ENCODE measurements around the gene CRIP2.

The CRIP2 gene

DNA sequence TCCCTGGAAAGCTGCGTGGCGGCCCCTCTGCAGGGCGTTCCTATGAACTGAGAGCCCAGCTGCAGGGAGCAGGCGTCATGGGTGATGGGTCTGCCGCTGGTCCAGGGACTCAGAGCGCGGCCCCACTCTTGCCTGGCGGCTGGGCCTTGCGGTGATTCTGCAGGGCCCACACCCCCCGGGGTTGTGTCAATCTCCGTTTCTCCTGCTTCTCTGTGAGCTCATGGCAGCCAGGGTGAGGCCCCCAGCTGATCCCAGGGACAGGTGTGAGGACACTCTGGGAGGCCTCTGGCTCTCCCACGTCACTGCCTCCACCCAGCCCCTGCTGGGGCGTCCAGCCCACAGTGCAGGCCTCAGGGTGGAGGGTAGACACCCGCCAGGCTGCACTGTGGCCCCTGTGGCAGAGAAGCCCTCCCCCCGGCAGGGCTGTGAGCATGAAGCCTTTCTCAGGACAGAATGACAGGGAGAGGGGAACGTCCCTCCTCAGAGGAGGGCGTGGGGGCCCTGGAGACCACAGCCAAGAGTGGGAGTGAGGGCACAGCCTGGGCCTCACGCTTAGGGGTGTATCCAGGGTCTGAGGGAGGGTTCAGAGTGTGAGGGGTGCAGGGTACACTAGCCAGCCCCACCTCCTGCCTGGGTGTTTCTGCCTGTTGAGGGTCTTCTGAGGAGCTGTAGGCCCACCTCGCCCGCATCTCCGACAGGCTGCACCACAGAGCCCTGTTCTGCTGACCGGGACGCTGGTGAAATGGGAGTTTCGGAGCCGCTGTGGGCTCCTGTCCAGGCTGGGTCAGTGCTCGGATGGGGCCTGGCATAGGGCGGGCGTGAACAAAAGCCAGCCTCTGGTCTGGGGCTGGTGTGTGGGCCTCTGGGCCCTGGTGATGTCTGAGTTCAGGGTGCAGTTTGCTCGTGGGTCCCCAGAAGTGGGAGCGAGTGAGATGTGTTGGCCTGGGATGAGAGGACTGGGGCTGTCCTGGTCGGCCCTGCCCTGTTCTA is 26.7 kb upstream of the CRIP2 start:
- no peaks in the 10 kb centered on the region for H3K4me1 ChIP-seq (ENCODE audit: insufficient read depth, low read length)
- peaks cover 43% of the 10 kb centered on the region for H3K36me3 ChIP-seq (ENCODE audit: insufficient read depth, low read length)
- H2AFZ ChIP-seq (ENCODE audit: low read depth, low read length) = no peak overlapping the region
- H3K4me3 ChIP-seq (ENCODE audit: low read length) = no peak overlapping the region
- no peaks in the 10 kb centered on the region for H3K27me3 ChIP-seq (ENCODE audit: insufficient read depth, low read length)
- no peaks in the 10 kb centered on the region for H3K9me3 ChIP-seq (ENCODE audit: low read length)

DNA sequence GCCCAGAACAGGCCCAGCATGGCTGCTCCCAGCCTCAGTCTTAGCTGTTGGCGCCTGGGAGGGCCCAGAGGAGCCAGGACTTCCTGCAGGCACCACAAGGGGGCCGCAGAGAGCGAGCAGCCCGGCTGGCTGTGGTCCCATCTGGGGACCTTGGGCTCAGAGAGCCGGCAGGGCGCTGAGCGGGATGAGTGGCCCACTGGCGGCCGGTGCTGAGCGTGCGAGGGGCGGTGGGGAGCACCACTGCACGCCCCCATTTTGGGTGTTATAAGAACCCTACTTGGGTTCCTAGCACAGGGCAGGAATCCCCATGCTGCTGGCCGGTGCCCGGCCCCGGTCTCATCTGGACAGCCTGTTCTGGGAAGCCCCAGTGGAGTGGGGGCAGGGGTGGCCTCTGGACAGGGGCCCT is 25.9 kb upstream of the CRIP2 start:
- no peaks in the 10 kb centered on the region for H3K27me3 ChIP-seq (ENCODE audit: insufficient read depth, low read length)

DNA sequence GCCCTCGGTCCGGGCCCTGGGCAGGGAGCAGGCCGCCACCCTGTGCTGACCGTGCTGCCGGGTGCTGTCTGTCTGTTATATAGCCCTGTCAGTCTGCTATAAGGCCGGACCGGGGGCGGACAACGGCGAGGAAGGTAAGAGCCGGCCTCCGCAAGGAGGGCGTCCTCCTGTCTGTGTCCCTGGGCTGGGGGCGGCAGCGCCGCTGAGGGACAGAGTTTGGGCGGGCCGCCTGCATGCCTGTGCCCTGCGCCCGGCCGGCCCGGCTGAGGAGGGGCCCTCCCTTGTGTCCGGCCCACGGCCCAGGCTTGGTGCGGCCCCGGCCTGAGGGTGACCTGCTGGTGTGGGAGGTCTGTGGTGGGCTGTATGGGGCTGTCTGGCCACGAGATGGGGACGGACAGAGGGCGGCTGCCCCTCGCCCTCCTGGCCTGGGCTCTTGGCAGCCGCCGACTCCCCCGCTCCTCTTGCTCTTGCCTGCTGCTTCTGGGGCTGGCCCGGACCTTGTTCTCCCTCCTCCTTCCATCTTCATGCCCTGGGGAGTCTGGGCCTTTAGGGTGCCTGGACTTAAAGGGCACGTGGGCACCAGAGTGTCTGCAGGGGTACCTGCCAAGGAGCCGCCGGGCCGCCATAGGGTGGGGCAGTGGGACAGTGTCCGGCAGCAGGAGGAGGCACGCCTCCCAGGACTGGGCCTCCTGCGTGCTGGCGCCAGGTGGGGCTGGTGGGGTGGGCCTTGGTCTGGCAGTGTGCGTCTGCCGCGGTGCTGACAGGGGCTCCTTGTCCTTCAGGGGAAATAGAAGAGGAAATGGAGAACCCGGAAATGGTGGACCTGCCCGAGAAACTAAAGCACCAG is 25.1 kb upstream of the CRIP2 start:
- no peaks in the 10 kb centered on the region for H3K27me3 ChIP-seq (ENCODE audit: insufficient read depth, low read length)
- peaks cover 53% of the 10 kb centered on the region for H3K36me3 ChIP-seq (ENCODE audit: insufficient read depth, low read length)
- no peaks in the 10 kb centered on the region for H3K4me1 ChIP-seq (ENCODE audit: insufficient read depth, low read length)
- no peak overlapping the region for H3K4me3 ChIP-seq (ENCODE audit: low read length)
- no peaks in the 10 kb centered on the region for H3K9me3 ChIP-seq (ENCODE audit: low read length)
- no peak overlapping the region for H2AFZ ChIP-seq (ENCODE audit: low read depth, low read length)

More for the DNA sequence above, 25.9 kb upstream of the CRIP2 start:
- no peaks in the 10 kb centered on the region for H3K4me1 ChIP-seq (ENCODE audit: insufficient read depth, low read length)
- no peaks in the 10 kb centered on the region for H3K9me3 ChIP-seq (ENCODE audit: low read length)
- H3K36me3 ChIP-seq (ENCODE audit: insufficient read depth, low read length) = peaks cover 46% of the 10 kb centered on the region
- H2AFZ ChIP-seq (ENCODE audit: low read depth, low read length) = no peak overlapping the region
- no peak overlapping the region for H3K4me3 ChIP-seq (ENCODE audit: low read length)

DNA sequence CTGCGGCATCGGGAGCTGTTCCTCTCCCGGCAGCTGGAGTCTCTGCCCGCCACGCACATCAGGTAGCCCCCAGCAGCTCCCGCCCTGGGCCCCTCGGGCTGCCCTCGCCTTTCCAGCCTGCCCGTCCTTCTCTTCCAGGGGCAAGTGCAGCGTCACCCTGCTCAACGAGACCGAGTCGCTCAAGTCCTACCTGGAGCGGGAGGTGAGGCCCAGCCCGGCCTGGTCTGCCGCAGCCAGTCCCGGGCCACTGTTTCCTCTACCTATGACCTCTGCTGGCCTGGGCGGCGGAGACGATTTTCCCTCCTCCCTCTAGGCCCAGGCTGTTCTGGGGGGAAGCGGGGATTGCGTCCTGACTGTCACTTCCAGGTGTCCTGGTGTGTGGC is 24.5 kb upstream of the CRIP2 start:
- Histone ChIP-seq H3K4me3 (ENCODE audit: low read length) (no peak overlapping the region), H3K27me3 (ENCODE audit: insufficient read depth, low read length) (no peaks in the 10 kb centered on the region), H3K36me3 (ENCODE audit: insufficient read depth, low read length) (peaks cover 57% of the 10 kb centered on the region), H3K9me3 (ENCODE audit: low read length) (no peaks in the 10 kb centered on the region), H3K4me1 (ENCODE audit: insufficient read depth, low read length) (no peaks in the 10 kb centered on the region), H2AFZ (ENCODE audit: low read depth, low read length) (no peak overlapping the region)

DNA sequence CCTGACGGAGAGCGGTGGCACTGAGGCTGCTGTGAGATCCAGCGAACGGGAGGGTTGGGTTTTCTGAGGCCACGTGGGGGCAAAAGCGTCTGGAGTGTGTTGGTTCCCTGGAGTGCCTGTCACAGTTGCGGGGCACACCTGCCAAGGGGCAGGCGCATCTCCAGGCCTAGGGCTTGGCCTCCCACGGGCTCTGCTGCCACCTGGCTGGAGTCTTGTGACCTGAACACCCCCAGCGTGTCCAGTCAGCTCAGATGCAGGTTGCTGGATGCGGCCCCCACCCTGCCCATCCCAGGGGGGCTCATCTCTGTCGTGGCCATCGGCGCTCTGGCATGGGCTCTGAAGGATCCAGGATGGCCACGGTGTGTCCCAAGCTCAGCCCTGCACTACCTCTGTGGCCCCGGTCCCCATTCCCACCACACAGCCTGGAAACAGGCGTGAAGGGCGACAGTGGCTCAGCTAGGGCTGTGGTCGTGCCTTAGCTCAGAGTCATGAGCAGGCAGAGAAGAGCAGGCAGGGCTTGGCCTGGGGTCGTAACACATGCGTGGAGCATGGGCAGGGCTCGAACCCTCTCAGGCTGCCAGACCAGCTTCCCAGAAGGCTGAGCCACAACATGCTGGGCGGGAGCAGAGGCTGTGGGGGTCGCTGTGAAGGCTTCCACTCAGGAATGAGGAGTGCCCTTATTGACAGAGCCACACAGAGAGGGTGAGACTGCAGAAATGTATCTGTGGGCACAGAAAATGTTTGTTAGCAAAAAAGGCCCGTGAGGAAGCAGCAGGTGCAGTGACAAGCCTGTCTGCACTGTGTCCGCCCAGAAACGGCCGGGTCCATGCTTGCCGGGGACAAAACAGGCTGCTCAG is 23.5 kb upstream of the CRIP2 start:
- H3K9me3 ChIP-seq (ENCODE audit: low read length) = no peaks in the 10 kb centered on the region
- H3K4me1 ChIP-seq (ENCODE audit: insufficient read depth, low read length) = no peaks in the 10 kb centered on the region
- H3K36me3 ChIP-seq (ENCODE audit: insufficient read depth, low read length) = peaks cover 63% of the 10 kb centered on the region
- H3K27me3 ChIP-seq (ENCODE audit: insufficient read depth, low read length) = no peaks in the 10 kb centered on the region
- H3K4me3 ChIP-seq (ENCODE audit: low read length) = no peak overlapping the region
- no peak overlapping the region for H2AFZ ChIP-seq (ENCODE audit: low read depth, low read length)

DNA sequence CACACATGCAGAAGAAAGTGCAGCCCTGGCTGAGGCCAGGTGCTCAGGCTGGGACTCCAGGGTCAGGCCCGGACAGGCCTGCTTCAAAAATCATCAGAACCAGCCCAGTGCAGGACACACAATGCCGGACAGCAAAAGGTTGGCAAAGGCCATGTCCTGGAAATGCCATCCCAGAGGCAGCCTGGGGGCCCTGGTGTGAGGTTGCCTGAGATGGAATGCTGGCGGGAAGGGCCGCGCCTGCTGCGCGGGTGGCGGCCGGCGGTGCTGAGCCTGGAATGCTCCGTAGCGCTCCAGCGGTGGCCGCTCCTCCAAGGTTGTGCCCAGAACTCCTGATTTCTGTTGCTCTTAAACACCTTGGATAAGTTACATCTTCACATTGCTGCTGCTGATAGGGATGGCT is 21.7 kb upstream of the CRIP2 start:
- no peak overlapping the region for H3K4me3 ChIP-seq (ENCODE audit: low read length)
- H2AFZ ChIP-seq (ENCODE audit: low read depth, low read length) = no peak overlapping the region
- peaks cover 74% of the 10 kb centered on the region for H3K36me3 ChIP-seq (ENCODE audit: insufficient read depth, low read length)
- H3K27me3 ChIP-seq (ENCODE audit: insufficient read depth, low read length) = no peaks in the 10 kb centered on the region
- no peaks in the 10 kb centered on the region for H3K9me3 ChIP-seq (ENCODE audit: low read length)
- no peaks in the 10 kb centered on the region for H3K4me1 ChIP-seq (ENCODE audit: insufficient read depth, low read length)

DNA sequence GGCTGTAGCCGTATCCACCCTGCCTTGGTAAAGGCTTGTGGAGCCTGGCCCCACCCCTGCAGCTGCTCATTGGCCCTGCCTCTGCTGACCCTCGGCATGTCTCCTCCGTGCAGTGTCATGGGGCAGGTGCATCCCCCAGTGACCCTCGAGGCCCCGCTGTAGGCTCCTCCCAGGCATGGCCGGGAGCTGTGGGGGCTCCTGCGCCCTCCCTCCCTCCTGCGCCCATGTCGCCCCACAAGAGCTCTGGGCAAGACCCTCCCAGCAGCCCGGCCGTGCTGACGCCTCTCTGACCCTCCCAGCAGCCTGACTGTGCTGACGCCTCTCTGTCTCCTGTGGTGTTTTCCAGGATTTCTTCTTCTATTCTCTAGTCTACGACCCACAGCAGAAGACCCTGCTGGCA is 20.8 kb upstream of the CRIP2 start:
- no peaks in the 10 kb centered on the region for H3K27me3 ChIP-seq (ENCODE audit: insufficient read depth, low read length)
- H3K4me3 ChIP-seq (ENCODE audit: low read length) = no peak overlapping the region
- H3K4me1 ChIP-seq (ENCODE audit: insufficient read depth, low read length) = no peaks in the 10 kb centered on the region
- no peak overlapping the region for H2AFZ ChIP-seq (ENCODE audit: low read depth, low read length)
- H3K36me3 ChIP-seq (ENCODE audit: insufficient read depth, low read length) = peaks cover 78% of the 10 kb centered on the region
- H3K9me3 ChIP-seq (ENCODE audit: low read length) = no peaks in the 10 kb centered on the region

DNA sequence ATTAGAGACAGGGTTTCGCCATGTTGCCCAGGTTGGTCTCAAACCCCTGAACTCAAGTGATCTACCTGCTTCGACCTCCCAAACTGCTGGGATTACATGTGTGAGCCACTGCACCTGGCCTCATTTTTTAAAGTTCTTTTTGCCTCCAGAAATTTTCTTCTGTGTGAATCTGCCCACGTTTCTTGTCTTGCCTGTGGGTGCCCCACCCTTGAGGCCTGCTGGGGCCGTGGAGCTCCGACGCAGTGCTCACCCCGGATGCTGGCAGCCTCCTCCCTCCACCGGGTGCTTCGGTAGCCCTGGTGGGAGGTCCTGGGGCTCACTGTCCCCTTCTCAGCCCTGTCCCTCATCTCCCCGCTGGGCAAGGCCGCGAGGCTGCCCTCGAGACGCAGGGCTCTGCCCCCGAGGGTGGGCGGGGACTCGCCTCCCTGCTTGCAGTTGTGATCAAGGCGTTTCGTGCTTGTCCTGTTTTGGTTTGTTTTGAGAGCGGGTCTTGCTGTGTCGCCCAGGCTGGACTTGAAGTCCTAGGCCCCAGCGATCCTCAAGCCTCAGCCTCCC is 19.5 kb upstream of the CRIP2 start:
- H3K4me3 ChIP-seq (ENCODE audit: low read length) = no peak overlapping the region
- no peak overlapping the region for H2AFZ ChIP-seq (ENCODE audit: low read depth, low read length)
- H3K9me3 ChIP-seq (ENCODE audit: low read length) = no peaks in the 10 kb centered on the region
- no peaks in the 10 kb centered on the region for H3K27me3 ChIP-seq (ENCODE audit: insufficient read depth, low read length)
- H3K36me3 ChIP-seq (ENCODE audit: insufficient read depth, low read length) = peaks cover 73% of the 10 kb centered on the region
- no peaks in the 10 kb centered on the region for H3K4me1 ChIP-seq (ENCODE audit: insufficient read depth, low read length)

DNA sequence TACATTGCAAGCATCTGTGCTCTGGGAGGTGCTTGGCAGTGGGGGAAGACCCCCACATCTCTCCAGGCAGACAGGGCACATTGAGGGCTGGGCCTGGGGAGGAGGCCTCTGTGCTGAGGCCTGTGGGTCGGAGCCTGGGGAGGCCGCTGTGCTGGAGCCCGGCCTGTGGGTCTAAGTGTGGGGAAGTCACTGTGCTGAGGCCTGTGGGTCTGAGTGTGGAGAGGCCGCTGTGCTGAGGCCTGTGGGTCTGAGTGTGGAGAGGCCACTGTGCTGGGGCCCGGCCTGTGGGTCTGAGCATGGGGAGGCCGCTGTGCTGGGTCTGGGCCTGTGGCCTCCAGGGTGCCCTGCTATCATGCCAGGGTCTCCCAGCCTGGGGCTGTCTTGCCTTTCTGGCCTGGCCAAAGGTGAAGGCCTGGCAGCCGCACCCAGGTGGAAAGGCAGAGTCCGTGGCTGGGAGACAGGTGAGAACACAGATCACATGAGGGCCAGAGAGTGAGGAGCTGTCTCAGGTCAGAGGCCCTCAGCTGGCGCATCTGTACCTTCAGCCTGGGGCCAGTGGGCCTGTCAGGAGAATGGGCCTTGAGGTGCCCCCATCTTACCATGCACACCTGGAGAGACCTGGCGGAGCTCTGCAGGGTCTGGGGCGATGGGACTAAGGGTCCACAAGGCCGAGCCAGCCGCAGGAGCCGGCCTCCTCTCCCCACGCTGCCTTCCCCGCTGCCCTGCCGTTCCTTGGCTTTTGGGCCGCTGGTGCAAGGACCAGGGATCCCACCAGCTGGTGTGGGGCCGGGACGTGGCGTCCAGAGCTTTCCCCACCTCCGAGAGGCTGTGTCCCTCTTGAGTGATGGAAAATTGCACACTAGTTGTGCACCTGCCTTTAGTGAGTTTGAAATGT is 18.6 kb upstream of the CRIP2 start:
- Histone ChIP-seq H3K4me3 (ENCODE audit: low read length) (no peak overlapping the region), H3K9me3 (ENCODE audit: low read length) (no peaks in the 10 kb centered on the region), H3K27me3 (ENCODE audit: insufficient read depth, low read length) (no peaks in the 10 kb centered on the region), H2AFZ (ENCODE audit: low read depth, low read length) (no peak overlapping the region), H3K36me3 (ENCODE audit: insufficient read depth, low read length) (peaks cover 73% of the 10 kb centered on the region), H3K4me1 (ENCODE audit: insufficient read depth, low read length) (no peaks in the 10 kb centered on the region)

DNA sequence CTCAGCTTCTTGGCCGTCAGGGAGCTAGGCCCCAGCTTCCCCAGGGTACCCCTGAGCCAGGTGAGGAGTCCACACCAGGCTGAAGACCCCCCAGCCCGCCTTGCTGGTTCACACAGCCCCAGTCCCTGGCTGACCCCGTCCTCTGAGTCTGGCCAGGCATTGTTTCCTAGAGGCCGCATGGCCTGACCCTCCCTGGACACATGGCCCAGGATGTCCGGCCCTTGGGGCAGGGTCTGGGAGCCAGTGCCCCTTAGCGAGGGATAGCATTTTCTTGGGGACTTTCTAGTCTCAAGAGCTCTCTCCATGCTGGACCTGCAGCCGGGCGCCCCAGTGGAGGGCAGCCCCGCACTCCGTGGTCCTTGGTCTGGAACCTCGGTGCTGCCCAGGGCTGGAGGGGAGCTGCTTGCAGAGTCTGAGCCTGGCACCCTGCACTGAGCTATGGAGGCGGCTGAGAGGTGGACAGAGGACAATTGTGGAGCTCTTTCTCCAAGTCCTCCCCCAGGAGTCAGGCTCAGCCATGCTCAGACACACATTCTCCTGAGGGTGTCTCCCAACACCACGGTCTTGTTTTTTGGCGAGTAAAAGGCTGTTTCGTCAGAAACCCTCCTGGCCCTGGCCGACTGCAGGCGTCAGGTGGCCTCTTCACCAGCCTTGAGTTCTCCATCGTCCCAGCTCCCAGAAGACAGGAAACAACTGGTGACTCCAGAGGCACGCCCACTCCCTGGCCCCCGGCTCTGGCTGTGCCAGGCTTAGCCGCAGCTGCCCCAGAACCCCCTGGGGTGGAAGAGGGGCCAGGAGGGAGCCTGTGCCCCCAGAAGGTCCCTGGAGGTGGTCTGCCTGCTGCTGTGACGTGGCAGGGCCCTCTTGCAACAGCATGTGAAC is 17.6 kb upstream of the CRIP2 start:
- no peak overlapping the region for H2AFZ ChIP-seq (ENCODE audit: low read depth, low read length)
- H3K9me3 ChIP-seq (ENCODE audit: low read length) = no peaks in the 10 kb centered on the region
- no peaks in the 10 kb centered on the region for H3K4me1 ChIP-seq (ENCODE audit: insufficient read depth, low read length)
- H3K27me3 ChIP-seq (ENCODE audit: insufficient read depth, low read length) = no peaks in the 10 kb centered on the region
- H3K36me3 ChIP-seq (ENCODE audit: insufficient read depth, low read length) = peaks cover 76% of the 10 kb centered on the region
- no peak overlapping the region for H3K4me3 ChIP-seq (ENCODE audit: low read length)

DNA sequence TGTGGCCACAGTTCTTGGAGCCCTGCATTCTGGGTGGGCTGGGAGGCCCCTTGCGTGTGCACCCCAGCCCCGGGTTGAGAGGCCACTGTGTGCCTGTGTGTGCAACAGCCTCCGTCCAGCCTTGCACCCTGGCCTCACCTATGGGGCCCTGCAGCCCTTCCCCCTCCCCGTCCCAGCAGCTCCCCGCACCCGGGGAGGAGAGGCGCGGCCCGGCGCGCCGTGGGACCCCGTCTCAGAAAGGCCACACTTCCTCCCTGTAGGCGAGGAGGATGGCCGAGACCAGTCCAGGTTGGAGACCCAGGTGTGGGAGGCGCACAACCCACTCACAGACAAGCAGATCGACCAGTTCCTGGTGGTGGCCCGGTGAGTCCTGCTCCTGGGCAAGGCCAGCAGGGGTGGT is 16.6 kb upstream of the CRIP2 start:
- Histone ChIP-seq H3K4me3 (ENCODE audit: low read length) (no peak overlapping the region), H3K9me3 (ENCODE audit: low read length) (no peaks in the 10 kb centered on the region), H3K36me3 (ENCODE audit: insufficient read depth, low read length) (peaks cover 69% of the 10 kb centered on the region), H3K27me3 (ENCODE audit: insufficient read depth, low read length) (no peaks in the 10 kb centered on the region), H3K4me1 (ENCODE audit: insufficient read depth, low read length) (no peaks in the 10 kb centered on the region), H2AFZ (ENCODE audit: low read depth, low read length) (no peak overlapping the region)

Measured in neuron (in vitro differentiated cells).